K562 (cell line): Measurements from ENCODE around the gene UNKL. TPM values are rescaled to one million over a fixed set of nuclear protein-coding genes. Genes with fewer than 3 reads are reported as not detected.

Experiments used
- ATAC-seq: fragments of 200-7000 bp; cut with Tn5 transposase; 3 replicates; pipeline ENCODE4 v1.9.1; 2020; ENCODE audit warnings: moderate library complexity
- BruUV-seq: library from RNA; stranded (reverse); fragments of 400-500 nt; replicated peaks from 2 replicates; lab custom pipeline; 2021; lab: Mats Ljungman, UMichigan
- CTCF ChIA-PET: fragments of 300-600 bp; formaldehyde crosslinking; extraction: SDS; loops from one replicate; lab custom pipeline; 2021; ENCODE audit warnings: low intra/inter-chr PET ratio; lab: Yijun Ruan, JAX
- POLR2A ChIA-PET: fragments of 300-600, 350-650 bp; sonication (Branson Sonifier 250); formaldehyde crosslinking; extraction: SDS; loops from one replicate; lab custom pipeline; 2021; ENCODE audit warnings: antibody characterized with exemption, inconsistent platforms; lab: Yijun Ruan, JAX
- DNase-seq, 4 experiments: peaks; one replicate each; pipeline versions ENCODE4 v3.0.0 to v3.0.0-alpha.2; 2011 to 2018; ENCODE audit warnings: low spot score in 3 of 4, mixed read lengths in 3 of 4; ENCODE audit errors: extremely low read depth in 1 of 4
- FAIRE-seq: peaks from 2 replicates; lab custom pipeline; 2011; peaks lifted over from hg19 to GRCh38; lab: Jason Lieb, UNC
- H2AFZ ChIP-seq: 2 replicates; pipeline ENCODE4 v1.6.0; 2011; ENCODE audit warnings: low read depth, low read length, control low read depth, inconsistent platforms
- H3K27ac ChIP-seq: fragments of 200-600 bp; 3 replicates; pipeline ENCODE4 v1.8.0; 2011; ENCODE audit warnings: low read depth, mild to moderate bottlenecking, control low read depth, inconsistent platforms, low read length, moderate library complexity, mixed read lengths; ENCODE audit errors: extremely low read depth
- H3K27me3 ChIP-seq, 2 experiments: fragments of 300-600 bp in 1 of 2; 2 replicates in 1 of 2; 3 replicates in 1 of 2; pipeline versions ENCODE4 v1.6.0 to v1.8.0; 2011; ENCODE audit warnings: inconsistent platforms in 2 of 2, low read length in 2 of 2, mild to moderate bottlenecking in 1 of 2, mixed read lengths in 1 of 2, moderate library complexity in 1 of 2; ENCODE audit not compliant: control insufficient read depth in 2 of 2, insufficient read depth in 2 of 2
- H3K36me3 ChIP-seq: fragments of 300-600 bp; 3 replicates; pipeline ENCODE4 v1.8.0; 2011; ENCODE audit warnings: mild to moderate bottlenecking, low read length, inconsistent platforms; ENCODE audit not compliant: control insufficient read depth, insufficient read depth
- H3K4me1 ChIP-seq, 2 experiments: fragments of 200-600 bp in 1 of 2; replicated peaks in 1 of 2; 2 replicates in 1 of 2; 3 replicates in 1 of 2; pipeline versions ENCODE4 v1.5.1 to v1.8.0; 2011; ENCODE audit warnings: inconsistent platforms in 2 of 2, low read length in 2 of 2, mild to moderate bottlenecking in 1 of 2, mixed read lengths in 1 of 2, moderate library complexity in 1 of 2; ENCODE audit not compliant: control insufficient read depth in 2 of 2, insufficient read depth in 2 of 2
- H3K4me2 ChIP-seq: 2 replicates; pipeline ENCODE4 v1.6.1; 2011; ENCODE audit warnings: low read length, control low read depth, inconsistent platforms, mixed read lengths; ENCODE audit not compliant: insufficient read depth
- H3K4me3 ChIP-seq: fragments of 200-600 bp; sonication (generic), shearing (Covaris generic); 2 replicates; pipeline ENCODE4 v1.5.1; 2016; ENCODE audit warnings: control low read depth, inconsistent platforms
- H3K79me2 ChIP-seq: fragments of 200-600 bp; 3 replicates; pipeline ENCODE4 v1.8.0; 2011; ENCODE audit warnings: low read length, inconsistent platforms; ENCODE audit not compliant: control insufficient read depth, insufficient read depth
- H3K9ac ChIP-seq, 2 experiments: 2 replicates each; pipeline versions ENCODE4 v1.6.0 to v1.6.1; 2011; ENCODE audit warnings: low read depth in 2 of 2, low read length in 2 of 2, control low read depth in 1 of 2, inconsistent platforms in 1 of 2, mild to moderate bottlenecking in 1 of 2, mixed read lengths in 1 of 2; ENCODE audit not compliant: insufficient read depth in 1 of 2
- H3K9me1 ChIP-seq: one replicate; pipeline ENCODE4 v1.6.0; 2011; ENCODE audit warnings: inconsistent platforms, mild to moderate bottlenecking, low read length, moderate library complexity; ENCODE audit not compliant: control insufficient read depth, insufficient read depth
- H3K9me3 ChIP-seq: replicated peaks from 2 replicates; pipeline ENCODE4 v1.5.1; 2011; ENCODE audit warnings: low read depth, low read length, inconsistent platforms; ENCODE audit not compliant: control insufficient read depth, insufficient read depth
- H4K20me1 ChIP-seq: replicated peaks from 2 replicates; pipeline ENCODE4 v1.6.1; 2011; ENCODE audit warnings: low read length, inconsistent platforms, mixed read lengths; ENCODE audit not compliant: control insufficient read depth, insufficient read depth
- E2F6 ChIP-seq, 2 experiments: IDR thresholded peaks; 2 replicates each; pipeline ENCODE4 v1.6.1; 2011; ENCODE audit warnings: borderline replicate concordance in 1 of 2, control low read depth in 1 of 2, low read depth in 1 of 2, low read length in 1 of 2, mild to moderate bottlenecking in 1 of 2, mixed read lengths in 1 of 2, moderate library complexity in 1 of 2; ENCODE audit not compliant: insufficient read depth in 1 of 2, insufficient read length in 1 of 2, poor library complexity in 1 of 2, severe bottlenecking in 1 of 2; ENCODE audit errors: extremely low read depth in 1 of 2
- MAX ChIP-seq: sonication (generic); formaldehyde crosslinking; IDR thresholded peaks from 2 replicates; pipeline ENCODE4 v1.9.0; 2022; ENCODE audit warnings: mild to moderate bottlenecking, missing genetic modification reagents
- SAFB ChIP-seq: fragments of 200-400 bp; formaldehyde crosslinking; IDR thresholded peaks from 2 replicates; pipeline ENCODE4 v1.6.1; 2017; ENCODE audit warnings: low read depth, low read length, borderline replicate concordance
- SPI1 ChIP-seq: IDR thresholded peaks from 2 replicates; pipeline ENCODE4 v1.6.1; 2011; ENCODE audit warnings: low read depth, low read length, control low read depth, borderline replicate concordance
- YBX1 ChIP-seq: fragments of 450-650 bp; IDR thresholded peaks from 2 replicates; pipeline ENCODE4 v1.7.1; 2016; ENCODE audit warnings: mild to moderate bottlenecking
- ZBTB33 ChIP-seq: sonication (generic); formaldehyde crosslinking; IDR thresholded peaks from 2 replicates; pipeline ENCODE4 v1.8.1; 2023; ENCODE audit warnings: mild to moderate bottlenecking, missing genetic modification reagents
- ZNF175 ChIP-seq: fragments of 200-800 bp; sonication (Bioruptor generic); IDR thresholded peaks from 2 replicates; pipeline ENCODE4 v1.6.1; 2016; ENCODE audit warnings: low read depth, mild to moderate bottlenecking, missing genetic modification characterization, missing compliant biosample characterization
- WGBS: fragments of 100-300 bp; shearing (Covaris generic); methylation state at CpG from one replicate; pipeline ENCODE4 v1.1.6; 2016; ENCODE audit warnings: low coverage, mixed read lengths; ENCODE audit not compliant: insufficient coverage; ENCODE audit errors: missing lambda C conversion rate; 5-methylcytosine and 5-hydroxymethylcytosine counted together
- in situ Hi-C: fragments of 300-500 bp; cut with MboI; formaldehyde crosslinking; loops from 4 replicates; pipeline ENCODE4 v1.15.0; 2018; ENCODE audit warnings: inconsistent platforms, mixed read lengths
- intact Hi-C: fragments of 100-400 bp; cut with micrococcal nuclease; formaldehyde crosslinking; loops from 2 replicates; pipeline ENCODE4 v1.14.2; 2022
- polyA plus RNA-seq, 8 experiments: library from polyadenylated mRNA; depleted of rRNA in 4 of 8; stranded (reverse) in 5 of 8; unstranded in 3 of 8; fragments of >200 nt; fragmentation: Nextera tagmentation in 2 of 8; fragmentation: Illumina TruSeq in 1 of 8; extraction: Ambion mirVana in 2 of 8; extraction: Trizol in 1 of 8; gene quantifications; 2 replicates each; pipeline versions ENCODE4 v1.2.1 to v1.2.3, GENCODE V29; 2011 to 2014; ENCODE audit warnings: inconsistent platforms in 1 of 8, missing spikeins in 1 of 8
- total RNA-seq, 7 experiments: library from RNA; depleted of rRNA in 6 of 7; stranded (reverse); fragments of >200 nt in 6 of 7; fragmentation: Illumina TruSeq in 2 of 7; extraction: Trizol in 2 of 7; gene quantifications; 2 replicates each; pipeline versions ENCODE4 v1.2.1 to v1.2.3, GENCODE V29; 2011 to 2021; ENCODE audit warnings: low replicate concordance in 1 of 7

The UNKL gene
- total and polyA plus RNA-seq, 9 of the 15 experiments (the other 6 are each of a cell fraction or from before 2014, with no cell fraction given): 0.37 to 30.2 (median 5.1) TPM

- no peak overlapping the region for H3K4me2 ChIP-seq
- peaks cover 0 to 77% of the 10 kb centered on the region in 2 experiments; a peak in 3 of 5 replicates for H3K4me1 ChIP-seq
These were observed 22.3 kb upstream of the UNKL start for GRCh38 chr16:1436731-1437355.

More at GRCh38 chr16:1436731-1437355, 22.3 kb upstream of the UNKL start:
- no peaks in the 10 kb centered on the region for H3K9me3 ChIP-seq
- H3K9ac ChIP-seq: peak overlapping the region in 1 of 2 experiments; percentile 45; a peak in 2 of 4 replicates
- H3K9me1 ChIP-seq: no peaks in the 10 kb centered on the region
- no TSS peak for BruUV-seq
- in situ Hi-C loops (no loop called here), intact Hi-C loops (no loop called here)
- ChIA-PET POLR2A (interaction anchor here (0.6 kb wide), 1 partner anchor 73 kb away, joined by 3 read pairs; no protein-coding TSS in a partner anchor), CTCF (no interaction called here)
- DNase-seq (no peak), FAIRE-seq (no peak), ATAC-seq (no peak)
- 47% methylated on average over 40 of the region's 47 CpGs for WGBS
- no peak overlapping the region for H3K4me3 ChIP-seq
- H2AFZ ChIP-seq: no peak overlapping the region
- no peaks in the 10 kb centered on the region for H3K36me3 ChIP-seq
- peaks cover 0 to 15% of the 10 kb centered on the region in 2 experiments; a peak in 2 of 5 replicates for H3K27me3 ChIP-seq
- H4K20me1 ChIP-seq: no peaks in the 10 kb centered on the region
- no peaks in the 10 kb centered on the region for H3K79me2 ChIP-seq
- TF ChIP-seq ZNF175 (CRISPR knock-in tag): no peak
- 0 out of 2 replicates have a peak, but pooled peaks have one; percentile 14 for TF ChIP-seq SPI1
- peak; percentile 64 for TF ChIP-seq ZBTB33 (CRISPR knock-in tag)
- TF ChIP-seq YBX1: no peak
- TF ChIP-seq SAFB: peak; percentile 21; the same call in 1 of the 2 replicates
- TF ChIP-seq MAX: no peak
- TF ChIP-seq E2F6 (IDR thresholded peaks at IDR 0.05; ENCODE audit: borderline replicate concordance in 1 of 2, extremely low read depth in 1 of 2, insufficient read depth in 1 of 2, insufficient read length in 1 of 2, low read depth in 1 of 2, low read length in 1 of 2, poor library complexity in 1 of 2, severe bottlenecking in 1 of 2): peak in 1 of 2 experiments; percentile 61
- H3K27ac ChIP-seq: no peak overlapping the region
